Erythroblast (primary cell): ENCODE results near the gene PITPNB.

Experiments
- GATA1 ChIP-seq: IDR thresholded peaks from 2 replicates; pipeline ENCODE4 v1.6.1; 2011; ENCODE audit warnings: low read depth, mild to moderate bottlenecking, control low read depth, low read length, moderate library complexity
- POLR2A ChIP-seq: IDR thresholded peaks from 2 replicates; pipeline ENCODE4 v1.6.1; 2011; ENCODE audit warnings: mild to moderate bottlenecking, low read length

- TF ChIP-seq POLR2A: no peak
- TF ChIP-seq GATA1: no peak
Observed at GRCh38 chr22:27948569-27948968, 29.5 kb upstream of the PITPNB start.
